SU-DHL-6 (cell line): ENCODE results near the gene ATP8A2.

ENCODE experiments used
- H2AFZ ChIP-seq: fragments of 200-600 bp; sonication (generic); 2 replicates; pipeline ENCODE4 v1.6.1; 2014; ENCODE audit warnings: low read depth, mild to moderate bottlenecking, moderate library complexity, mixed read lengths, antibody characterized with exemption, low read length; ENCODE audit not compliant: severe bottlenecking
- H3F3A ChIP-seq: fragments of 200-600 bp; shearing (Covaris generic); 2 replicates; pipeline ENCODE4 v1.6.0; 2016; ENCODE audit warnings: antibody characterized with exemption, mild to moderate bottlenecking; ENCODE audit not compliant: insufficient read depth
- H3K27ac ChIP-seq: fragments of 200-600 bp; sonication (generic); 2 replicates; pipeline ENCODE4 v1.5.1; 2016; ENCODE audit warnings: low read depth, mild to moderate bottlenecking, low read length, moderate library complexity, mixed read lengths
- H3K27me3 ChIP-seq: fragments of 200-600 bp; sonication (generic), shearing (Covaris generic); 2 replicates; pipeline ENCODE4 v1.6.0; 2014; ENCODE audit warnings: mild to moderate bottlenecking, low read length
- H3K36me3 ChIP-seq: fragments of 200-600 bp; sonication (generic); 2 replicates; pipeline ENCODE4 v1.6.1; 2014; ENCODE audit warnings: mild to moderate bottlenecking, low read length, mixed read lengths
- H3K4me2 ChIP-seq: fragments of 300-600, 200-600 bp; shearing (Covaris generic), sonication (generic); 2 replicates; pipeline ENCODE4 v1.6.0; 2014; ENCODE audit warnings: low read length, low read depth, mild to moderate bottlenecking; ENCODE audit not compliant: poor library complexity, severe bottlenecking
- H3K4me3 ChIP-seq: fragments of 200-600 bp; sonication (generic); 2 replicates; pipeline ENCODE4 v1.5.1; 2014; ENCODE audit warnings: antibody characterized with exemption, low read length, mild to moderate bottlenecking, mixed read lengths; ENCODE audit not compliant: insufficient read depth, poor library complexity, severe bottlenecking
- H3K79me2 ChIP-seq: fragments of 200-600 bp; sonication (generic); 2 replicates; pipeline ENCODE4 v1.6.1; 2014; ENCODE audit warnings: mild to moderate bottlenecking, low read length, moderate library complexity; ENCODE audit not compliant: insufficient read depth
- H3K9ac ChIP-seq: fragments of 200-600 bp; sonication (generic); 2 replicates; pipeline ENCODE4 v1.7.0; 2014; ENCODE audit warnings: mild to moderate bottlenecking, low read length
- H3K9me2 ChIP-seq: fragments of 200-600 bp; sonication (generic); replicated peaks from 2 replicates; pipeline ENCODE4 v1.6.1; 2014; ENCODE audit warnings: low read length; ENCODE audit not compliant: insufficient read depth
- H3K9me3 ChIP-seq: fragments of 200-600 bp; sonication (generic); 2 replicates; pipeline ENCODE4 v1.6.1; 2014; ENCODE audit warnings: low read length, mixed read lengths; ENCODE audit not compliant: insufficient read depth
- H4K20me1 ChIP-seq: fragments of 200-600 bp; sonication (generic); 2 replicates; pipeline ENCODE4 v1.6.1; 2014; ENCODE audit warnings: low read depth, mild to moderate bottlenecking, antibody characterized with exemption, low read length, moderate library complexity, mixed read lengths
- EZH2phosphoT487 ChIP-seq: fragments of 200-600 bp; sonication (generic), shearing (Covaris generic); conservative IDR thresholded peaks from 2 replicates; pipeline ENCODE4 v1.6.1; 2018; ENCODE audit warnings: mild to moderate bottlenecking, antibody characterized with exemption, low read length, moderate library complexity, mixed read lengths
- TF ChIP-seq, protein P1 (sequence below): fragments of 200-600 bp; sonication (generic); IDR thresholded peaks from one replicate; pipeline ENCODE4 v1.5.1; 2017; ENCODE audit warnings: antibody characterized with exemption, mild to moderate bottlenecking, low read length, moderate library complexity; ENCODE audit not compliant: insufficient read depth, poor library complexity, severe bottlenecking

Gene ATP8A2

DNA sequence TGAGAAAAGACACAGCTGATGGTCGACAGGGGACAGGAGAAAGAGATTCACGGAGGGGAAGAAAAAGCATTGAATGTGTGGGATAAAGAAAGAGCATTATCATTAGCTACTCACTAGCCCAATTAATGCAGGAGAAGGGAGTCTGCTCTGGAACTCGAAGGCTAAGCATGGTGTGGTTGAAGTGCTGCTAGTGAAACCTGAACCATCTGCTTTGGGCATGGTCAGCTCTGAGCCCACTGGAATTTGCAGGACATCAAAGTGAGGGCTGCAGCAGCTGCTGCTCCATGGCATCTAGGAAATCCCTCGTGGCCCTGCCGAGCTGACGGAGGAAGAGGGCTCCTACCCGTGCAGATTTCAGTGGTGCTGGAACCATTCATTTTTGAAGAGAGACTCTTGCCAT, 320.3 kb downstream of the ATP8A2 start:
- no peak for TF ChIP-seq EZH2phosphoT487
- TF ChIP-seq, protein P1, sequence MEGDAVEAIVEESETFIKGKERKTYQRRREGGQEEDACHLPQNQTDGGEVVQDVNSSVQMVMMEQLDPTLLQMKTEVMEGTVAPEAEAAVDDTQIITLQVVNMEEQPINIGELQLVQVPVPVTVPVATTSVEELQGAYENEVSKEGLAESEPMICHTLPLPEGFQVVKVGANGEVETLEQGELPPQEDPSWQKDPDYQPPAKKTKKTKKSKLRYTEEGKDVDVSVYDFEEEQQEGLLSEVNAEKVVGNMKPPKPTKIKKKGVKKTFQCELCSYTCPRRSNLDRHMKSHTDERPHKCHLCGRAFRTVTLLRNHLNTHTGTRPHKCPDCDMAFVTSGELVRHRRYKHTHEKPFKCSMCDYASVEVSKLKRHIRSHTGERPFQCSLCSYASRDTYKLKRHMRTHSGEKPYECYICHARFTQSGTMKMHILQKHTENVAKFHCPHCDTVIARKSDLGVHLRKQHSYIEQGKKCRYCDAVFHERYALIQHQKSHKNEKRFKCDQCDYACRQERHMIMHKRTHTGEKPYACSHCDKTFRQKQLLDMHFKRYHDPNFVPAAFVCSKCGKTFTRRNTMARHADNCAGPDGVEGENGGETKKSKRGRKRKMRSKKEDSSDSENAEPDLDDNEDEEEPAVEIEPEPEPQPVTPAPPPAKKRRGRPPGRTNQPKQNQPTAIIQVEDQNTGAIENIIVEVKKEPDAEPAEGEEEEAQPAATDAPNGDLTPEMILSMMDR = no peak
- Histone ChIP-seq H3K9me3 (no peaks in the 10 kb centered on the region), H4K20me1 (no peaks in the 10 kb centered on the region), H3K4me3 (no peak overlapping the region), H3F3A (no peaks in the 10 kb centered on the region), H3K27ac (no peak overlapping the region), H3K36me3 (no peaks in the 10 kb centered on the region), H3K9me2 (no peaks in the 10 kb centered on the region), H2AFZ (no peak overlapping the region), H3K9ac (no peak overlapping the region), H3K79me2 (no peaks in the 10 kb centered on the region), H3K4me2 (no peak overlapping the region), H3K27me3 (no peaks in the 10 kb centered on the region)

DNA sequence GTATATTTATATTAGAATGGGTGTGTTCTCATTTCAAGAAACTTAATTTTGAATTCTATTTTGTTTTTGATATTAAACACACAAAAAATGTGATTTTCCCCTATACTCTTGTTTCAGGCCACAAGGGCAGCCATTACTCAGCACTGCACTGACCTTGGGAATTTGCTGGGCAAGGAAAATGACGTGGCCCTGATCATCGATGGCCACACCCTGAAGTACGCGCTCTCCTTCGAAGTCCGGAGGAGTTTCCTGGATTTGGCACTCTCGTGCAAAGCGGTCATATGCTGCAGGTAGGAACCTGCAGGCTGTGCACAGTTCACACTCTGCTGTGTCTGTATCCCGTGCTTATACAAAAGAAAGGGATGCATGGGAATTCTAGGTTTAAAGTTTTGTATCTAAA, 327.3 kb downstream of the ATP8A2 start:
- no peaks in the 10 kb centered on the region for H3K36me3 ChIP-seq
- no peaks in the 10 kb centered on the region for H4K20me1 ChIP-seq
- no peaks in the 10 kb centered on the region for H3K79me2 ChIP-seq
- H3K9me3 ChIP-seq = no peaks in the 10 kb centered on the region
- H3K27ac ChIP-seq = no peak overlapping the region
- no peak overlapping the region for H3K4me2 ChIP-seq
- H3K9me2 ChIP-seq = no peaks in the 10 kb centered on the region
- H2AFZ ChIP-seq = no peak overlapping the region
- no peak overlapping the region for H3K9ac ChIP-seq
- no peaks in the 10 kb centered on the region; the same call in 1 of the 2 replicates for H3K27me3 ChIP-seq
- no peaks in the 10 kb centered on the region for H3F3A ChIP-seq
- H3K4me3 ChIP-seq = no peak overlapping the region
- TF ChIP-seq, protein P1 = no peak
- TF ChIP-seq EZH2phosphoT487 = no peak

DNA sequence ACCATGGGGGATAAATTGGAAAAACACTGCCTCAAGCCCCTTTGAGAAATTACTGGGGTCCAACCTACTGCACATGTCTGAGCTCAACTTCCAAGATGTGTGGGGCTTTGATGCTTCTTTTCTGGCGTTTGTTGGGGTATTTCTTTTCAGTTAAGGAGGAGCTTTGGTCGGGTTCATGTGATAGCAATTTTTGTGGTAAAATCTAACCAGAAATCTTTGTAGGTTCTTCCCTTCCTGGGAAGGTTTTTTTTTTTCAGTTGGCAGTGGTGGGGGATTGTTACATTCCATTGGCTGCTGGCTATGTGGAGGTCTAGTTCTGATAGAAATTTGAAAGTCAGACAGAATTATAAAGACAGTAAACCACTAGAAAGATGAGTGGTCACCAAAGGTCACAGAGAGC, 327.8 kb downstream of the ATP8A2 start:
- H3F3A ChIP-seq = no peaks in the 10 kb centered on the region
- no peaks in the 10 kb centered on the region; the same call in 1 of the 2 replicates for H3K27me3 ChIP-seq
- H3K9me2 ChIP-seq = no peaks in the 10 kb centered on the region
- no peaks in the 10 kb centered on the region for H3K9me3 ChIP-seq
- H3K4me2 ChIP-seq = no peak overlapping the region
- no peak overlapping the region for H2AFZ ChIP-seq
- TF ChIP-seq, protein P1 = no peak
- TF ChIP-seq EZH2phosphoT487 = no peak
- no peak overlapping the region for H3K4me3 ChIP-seq
- H3K27ac ChIP-seq = no peak overlapping the region
- H3K79me2 ChIP-seq = no peaks in the 10 kb centered on the region
- H3K36me3 ChIP-seq = no peaks in the 10 kb centered on the region
- no peak overlapping the region for H3K9ac ChIP-seq
- no peaks in the 10 kb centered on the region for H4K20me1 ChIP-seq
